ENCODE results near the gene ERVV-1.

- TF ChIP-seq EZH2 (IDR thresholded peaks at IDR 0.05; ENCODE audit: low read length, unreplicated experiment) (no peak), EZH2phosphoT487 (IDR thresholded peaks at IDR 0.05; ENCODE audit: borderline replicate concordance, low read length) (no peak)
- TF ChIP-seq, protein P1, sequence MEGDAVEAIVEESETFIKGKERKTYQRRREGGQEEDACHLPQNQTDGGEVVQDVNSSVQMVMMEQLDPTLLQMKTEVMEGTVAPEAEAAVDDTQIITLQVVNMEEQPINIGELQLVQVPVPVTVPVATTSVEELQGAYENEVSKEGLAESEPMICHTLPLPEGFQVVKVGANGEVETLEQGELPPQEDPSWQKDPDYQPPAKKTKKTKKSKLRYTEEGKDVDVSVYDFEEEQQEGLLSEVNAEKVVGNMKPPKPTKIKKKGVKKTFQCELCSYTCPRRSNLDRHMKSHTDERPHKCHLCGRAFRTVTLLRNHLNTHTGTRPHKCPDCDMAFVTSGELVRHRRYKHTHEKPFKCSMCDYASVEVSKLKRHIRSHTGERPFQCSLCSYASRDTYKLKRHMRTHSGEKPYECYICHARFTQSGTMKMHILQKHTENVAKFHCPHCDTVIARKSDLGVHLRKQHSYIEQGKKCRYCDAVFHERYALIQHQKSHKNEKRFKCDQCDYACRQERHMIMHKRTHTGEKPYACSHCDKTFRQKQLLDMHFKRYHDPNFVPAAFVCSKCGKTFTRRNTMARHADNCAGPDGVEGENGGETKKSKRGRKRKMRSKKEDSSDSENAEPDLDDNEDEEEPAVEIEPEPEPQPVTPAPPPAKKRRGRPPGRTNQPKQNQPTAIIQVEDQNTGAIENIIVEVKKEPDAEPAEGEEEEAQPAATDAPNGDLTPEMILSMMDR (conservative IDR thresholded peaks at IDR 0.05; ENCODE audit: low read depth, low read length), result no peak
These were observed 21.4 kb downstream of the ERVV-1 start for GRCh38 chr19:53034948-53035675.

All from PC-3 (cell line).